ENCODE data around the gene CDC45.

Gene CDC45

GRCh38 chr22:19522190-19522880, 42.6 kb downstream of the CDC45 start:
- peak overlapping the region; percentile 72 to 85 (median 84) for H3K4me3 Mint-ChIP-seq
- peak overlapping the region in 1 of 3 experiments; percentile 97 for H3K27ac Mint-ChIP-seq
- H3K36me3 Mint-ChIP-seq (ENCODE audit: low read depth): no peaks in the 10 kb centered on the region
- peaks cover 49% of the 10 kb centered on the region for H3K27me3 Mint-ChIP-seq (ENCODE audit: low read depth)
- peaks cover 11% of the 10 kb centered on the region for H3K4me1 Mint-ChIP-seq
- TF ChIP-seq CTCF (IDR thresholded peaks at IDR 0.05; ENCODE audit: unreplicated experiment in 3 of 3): no peak
- H3K9me3 Mint-ChIP-seq: no peaks in the 10 kb centered on the region

DNA sequence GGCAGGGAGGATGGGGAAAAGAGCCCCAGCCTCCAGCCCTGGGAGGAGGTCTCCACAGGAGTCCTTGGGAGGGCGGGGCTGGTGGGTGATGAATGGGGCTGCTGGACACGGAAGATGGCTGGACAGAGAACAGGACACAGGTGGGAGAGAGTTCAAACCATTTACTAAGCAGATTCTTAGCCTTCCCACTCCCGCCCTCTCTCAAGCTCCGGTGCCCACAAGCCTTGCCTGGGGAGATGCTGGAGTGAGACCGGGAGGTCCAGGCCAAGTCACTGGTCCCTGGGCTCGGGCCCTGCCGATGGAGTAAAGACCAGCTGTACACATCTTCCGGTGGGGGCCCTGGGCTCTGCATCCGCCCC, 43.1 kb downstream of the CDC45 start:
- no peaks in the 10 kb centered on the region for H3K9me3 Mint-ChIP-seq
- H3K36me3 Mint-ChIP-seq (ENCODE audit: low read depth): no peaks in the 10 kb centered on the region
- peak overlapping the region; percentile 72 to 85 (median 84) for H3K4me3 Mint-ChIP-seq
- H3K27me3 Mint-ChIP-seq (ENCODE audit: low read depth): peaks cover 49% of the 10 kb centered on the region
- TF ChIP-seq CTCF (IDR thresholded peaks at IDR 0.05; ENCODE audit: unreplicated experiment in 3 of 3): no peak
- H3K27ac Mint-ChIP-seq: peak overlapping the region in 1 of 3 experiments; percentile 83
- H3K4me1 Mint-ChIP-seq: peaks cover 16% of the 10 kb centered on the region

DNA sequence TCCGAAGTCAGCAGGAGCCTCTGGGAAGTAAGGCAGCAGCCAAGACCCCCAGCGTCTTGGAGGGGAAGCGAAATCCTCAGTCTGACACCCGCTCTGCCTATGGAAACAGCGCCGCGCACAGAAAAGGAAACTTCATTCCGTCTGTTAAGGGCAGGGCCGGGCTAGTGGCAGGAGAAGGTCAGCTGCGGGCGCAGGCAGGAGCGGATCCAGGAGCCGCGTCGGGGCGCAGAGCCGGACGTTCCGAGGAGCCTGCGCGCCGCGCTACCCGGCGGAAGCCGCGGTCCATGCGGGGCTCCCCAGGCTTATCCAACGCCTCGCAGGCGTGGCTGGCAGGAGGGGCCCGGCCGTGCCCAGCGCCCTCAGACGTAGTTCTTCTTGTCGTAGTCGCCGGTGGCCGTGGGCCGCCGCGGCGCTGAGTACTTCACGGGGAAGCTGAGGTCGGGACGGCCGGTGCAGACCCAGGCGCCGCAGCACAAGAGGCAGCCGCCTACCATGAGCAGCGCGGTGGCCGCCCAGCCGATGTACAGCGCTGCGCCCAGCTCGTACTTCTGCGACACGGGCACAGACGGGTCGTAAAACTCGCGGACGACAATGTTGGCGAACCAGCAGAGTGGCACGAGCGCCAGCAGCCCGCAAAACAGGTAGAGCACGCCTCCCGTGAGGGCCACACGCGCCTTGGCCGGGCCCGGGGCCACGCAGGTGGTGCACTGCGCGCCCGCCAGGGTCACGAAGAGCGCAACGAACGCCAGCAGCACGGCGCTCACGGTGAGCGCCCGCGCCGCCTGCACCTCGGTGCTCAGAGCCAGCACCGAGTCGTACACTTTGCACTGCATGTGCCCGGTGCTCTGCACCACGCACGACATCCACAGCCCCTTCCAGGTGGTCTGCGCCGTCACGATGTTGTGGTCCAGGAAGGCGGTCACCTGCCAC, 43.8 kb downstream of the CDC45 start:
- H3K4me3 Mint-ChIP-seq: peak overlapping the region; percentile 82 to 85 (median 84)
- H3K4me1 Mint-ChIP-seq: peaks cover 14% of the 10 kb centered on the region
- peak overlapping the region in 1 of 3 experiments; percentile 83 for H3K27ac Mint-ChIP-seq
- peaks cover 49% of the 10 kb centered on the region for H3K27me3 Mint-ChIP-seq (ENCODE audit: low read depth)
- no peaks in the 10 kb centered on the region for H3K9me3 Mint-ChIP-seq
- TF ChIP-seq CTCF (IDR thresholded peaks at IDR 0.05; ENCODE audit: unreplicated experiment in 3 of 3): no peak
- H3K36me3 Mint-ChIP-seq (ENCODE audit: low read depth): no peaks in the 10 kb centered on the region

- no peaks in the 10 kb centered on the region for H3K9me3 Mint-ChIP-seq
- peak within 1 kb of the TSS in 1 of 3 experiments; percentile 83 for H3K27ac Mint-ChIP-seq
- H3K36me3 Mint-ChIP-seq (ENCODE audit: low read depth): no peaks in the 10 kb centered on the region
- peaks cover 10% of the 10 kb centered on the region for H3K4me1 Mint-ChIP-seq
- no peak for TF ChIP-seq CTCF (IDR thresholded peaks at IDR 0.05; ENCODE audit: unreplicated experiment in 3 of 3)
- peaks cover 49% of the 10 kb centered on the region for H3K27me3 Mint-ChIP-seq (ENCODE audit: low read depth)
- H3K4me3 Mint-ChIP-seq: peak within 1 kb of the TSS; percentile 82 to 85 (median 84)
These were observed 44.7 kb downstream of the CDC45 start, which contains the start of gene CLDN5 for GRCh38 chr22:19524170-19525115. Gene CLDN5 (minus strand): TSS chr22:19524410. CDS start chr22:19524255, 155 bp downstream.

DNA sequence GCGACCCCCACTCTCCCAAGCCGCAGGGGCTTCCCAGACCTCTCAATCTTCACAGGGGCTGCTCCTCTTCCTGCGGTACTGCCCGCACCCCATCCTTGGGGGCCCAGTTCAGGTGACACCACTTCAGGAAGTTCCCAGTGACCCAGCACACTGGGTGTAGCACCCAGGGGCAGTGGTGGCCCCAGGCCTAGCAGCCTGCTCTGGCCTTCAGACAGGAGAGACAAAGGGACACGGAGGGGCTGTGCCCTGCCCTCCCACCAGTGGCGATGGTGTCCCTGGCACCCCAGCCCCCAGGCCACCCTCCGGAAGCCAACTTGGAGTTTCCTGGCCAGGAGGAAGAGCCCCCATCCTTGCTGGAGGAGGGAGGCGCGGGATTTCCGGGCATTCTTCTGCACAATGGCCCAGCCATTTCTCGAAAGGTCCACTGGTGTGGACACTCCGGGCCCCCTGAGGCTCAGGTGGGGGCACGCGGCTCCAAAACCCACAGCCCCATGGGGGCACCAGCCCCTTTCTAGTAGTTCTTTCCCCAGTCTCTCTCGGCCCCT, 45.5 kb downstream of the CDC45 start:
- no peaks in the 10 kb centered on the region for H3K36me3 Mint-ChIP-seq (ENCODE audit: low read depth)
- peaks cover 49% of the 10 kb centered on the region for H3K27me3 Mint-ChIP-seq (ENCODE audit: low read depth)
- peaks cover 10% of the 10 kb centered on the region for H3K4me1 Mint-ChIP-seq
- no peak for TF ChIP-seq CTCF (IDR thresholded peaks at IDR 0.05; ENCODE audit: unreplicated experiment in 3 of 3)
- H3K9me3 Mint-ChIP-seq: no peaks in the 10 kb centered on the region
- H3K27ac Mint-ChIP-seq: peak overlapping the region in 1 of 3 experiments; percentile 73
- H3K4me3 Mint-ChIP-seq: peak overlapping the region; percentile 66 to 85 (median 80)

All from nephron (organoid).